ENCODE measurements around the gene TBC1D22A. TPM values are rescaled to one million over a fixed set of nuclear protein-coding genes. Genes with fewer than 3 reads are reported as not detected.
A peak's percentile ranks its signal among the peaks of the same experiment; 100 is the strongest.

TBC1D22A gene
- total RNA-seq, 1 experiment from 2014 or later, result 32.6 TPM

- intact Hi-C loops (cut with micrococcal nuclease; ENCODE audit: unreplicated experiment), result no loop called here
- Mint-ChIP-seq H3K4me3 (ENCODE audit: unreplicated experiment) (no peak overlapping the region), H3K27ac (ENCODE audit: unreplicated experiment) (no peak overlapping the region), H3K9me3 (ENCODE audit: unreplicated experiment) (peaks cover 7% of the 10 kb centered on the region), H3K27me3 (ENCODE audit: insufficient read depth, unreplicated experiment) (no peaks in the 10 kb centered on the region), H3K36me3 (ENCODE audit: insufficient read depth, unreplicated experiment) (peaks cover 36% of the 10 kb centered on the region), H3K4me1 (ENCODE audit: low read depth, unreplicated experiment) (no peaks in the 10 kb centered on the region)
- CTCF ChIA-PET, result no interaction called here
- DNase-seq, result peak in 1 of 2 experiments; percentile 11
- no peaks in the 10 kb centered on the region for H3K4me1 ChIP-seq
- no peaks in the 10 kb centered on the region for H3K36me3 ChIP-seq (ENCODE audit: control insufficient read depth, insufficient read depth, low read length)
- TF ChIP-seq CTCF (IDR thresholded peaks at IDR 0.05; ENCODE audit: insufficient read depth in 1 of 2, low read depth in 1 of 2, low read length in 1 of 2, severe bottlenecking in 1 of 2, unreplicated experiment in 1 of 2), result no peak
- no peak overlapping the region for H3K4me3 ChIP-seq (ENCODE audit: low read depth, low read length)
- no peaks in the 10 kb centered on the region for H3K27me3 ChIP-seq (replicated peaks; ENCODE audit: control insufficient read depth, insufficient read depth, low read length)
- POLR2A ChIA-PET, result no interaction called here
- H3K9me3 ChIP-seq, result no peaks in the 10 kb centered on the region
- no TSS peak for BruUV-seq (replicated peaks)
Measured at GRCh38 chr22:47020166-47020565, 257.7 kb downstream of the TBC1D22A start.

- H3K4me1 ChIP-seq, result no peaks in the 10 kb centered on the region
- intact Hi-C loops (cut with micrococcal nuclease; ENCODE audit: unreplicated experiment), result no loop called here
- H3K4me3 ChIP-seq (ENCODE audit: low read depth, low read length), result no peak overlapping the region
- Mint-ChIP-seq H3K4me1 (ENCODE audit: low read depth, unreplicated experiment) (no peaks in the 10 kb centered on the region), H3K4me3 (ENCODE audit: unreplicated experiment) (no peak overlapping the region), H3K27me3 (ENCODE audit: insufficient read depth, unreplicated experiment) (no peaks in the 10 kb centered on the region), H3K9me3 (ENCODE audit: unreplicated experiment) (peaks cover 7% of the 10 kb centered on the region), H3K36me3 (ENCODE audit: insufficient read depth, unreplicated experiment) (peaks cover 27% of the 10 kb centered on the region), H3K27ac (ENCODE audit: unreplicated experiment) (no peak overlapping the region)
- TF ChIP-seq CTCF (IDR thresholded peaks at IDR 0.05; ENCODE audit: insufficient read depth in 1 of 2, low read depth in 1 of 2, low read length in 1 of 2, severe bottlenecking in 1 of 2, unreplicated experiment in 1 of 2), result no peak
- no peaks in the 10 kb centered on the region for H3K27me3 ChIP-seq (replicated peaks; ENCODE audit: control insufficient read depth, insufficient read depth, low read length)
- peak in 1 of 2 experiments; percentile 18 for DNase-seq
- ChIA-PET CTCF (no interaction called here), POLR2A (no interaction called here)
- H3K9me3 ChIP-seq, result no peaks in the 10 kb centered on the region
- no TSS peak for BruUV-seq (replicated peaks)
- H3K36me3 ChIP-seq (ENCODE audit: control insufficient read depth, insufficient read depth, low read length), result no peaks in the 10 kb centered on the region
Measured at GRCh38 chr22:47021371-47022074, 259.1 kb downstream of the TBC1D22A start.

GRCh38 chr22:47022075-47022473 is 259.6 kb downstream of the TBC1D22A start:
- peaks cover 27% of the 10 kb centered on the region for H3K36me3 Mint-ChIP-seq (ENCODE audit: insufficient read depth, unreplicated experiment)
- peak in 1 of 2 experiments; percentile 18 for DNase-seq
- POLR2A ChIA-PET, result no interaction called here
- H3K27me3 ChIP-seq (replicated peaks; ENCODE audit: control insufficient read depth, insufficient read depth, low read length), result no peaks in the 10 kb centered on the region
- H3K36me3 ChIP-seq (ENCODE audit: control insufficient read depth, insufficient read depth, low read length), result no peaks in the 10 kb centered on the region
- no TSS peak for BruUV-seq (replicated peaks)
- H3K4me3 ChIP-seq (ENCODE audit: low read depth, low read length), result no peak overlapping the region
- no peak for TF ChIP-seq CTCF (IDR thresholded peaks at IDR 0.05; ENCODE audit: insufficient read depth in 1 of 2, low read depth in 1 of 2, low read length in 1 of 2, severe bottlenecking in 1 of 2, unreplicated experiment in 1 of 2)
- H3K4me3 Mint-ChIP-seq (ENCODE audit: unreplicated experiment), result no peak overlapping the region
- H3K27ac Mint-ChIP-seq (ENCODE audit: unreplicated experiment), result no peak overlapping the region
- no peaks in the 10 kb centered on the region for H3K4me1 ChIP-seq
- H3K9me3 Mint-ChIP-seq (ENCODE audit: unreplicated experiment), result peaks cover 7% of the 10 kb centered on the region
- H3K27me3 Mint-ChIP-seq (ENCODE audit: insufficient read depth, unreplicated experiment), result no peaks in the 10 kb centered on the region
- H3K9me3 ChIP-seq, result no peaks in the 10 kb centered on the region
- no peaks in the 10 kb centered on the region for H3K4me1 Mint-ChIP-seq (ENCODE audit: low read depth, unreplicated experiment)
- intact Hi-C loops (cut with micrococcal nuclease; ENCODE audit: unreplicated experiment), result no loop called here
- CTCF ChIA-PET, result no interaction called here
